K562 (cell line): ENCODE results near the gene PATJ. TPM values are rescaled to one million over a fixed set of nuclear protein-coding genes. Genes with fewer than 3 reads are reported as not detected.

Source experiments
- MYC ChIP-seq, 2 experiments: fragments of 250-450 bp in 1 of 2; sonication (Bioruptor Pico) in 1 of 2; IDR thresholded peaks; 2 replicates each; pipeline versions ENCODE4 v1.5.1 to v1.6.1; 2012 to 2021; ENCODE audit warnings: low read depth in 2 of 2, borderline replicate concordance in 1 of 2, improper control_type of control experiment in 1 of 2, low read length in 1 of 2, mild to moderate bottlenecking in 1 of 2, moderate library complexity in 1 of 2
- RAD21 ChIP-seq, 2 experiments: fragments of 250-450 bp in 1 of 2; fragments of 450-650 bp in 1 of 2; sonication (Bioruptor Pico) in 1 of 2; formaldehyde crosslinking in 1 of 2; IDR thresholded peaks in 1 of 2; conservative IDR thresholded peaks in 1 of 2; 2 replicates each; pipeline versions ENCODE4 v1.4.0 to v1.8.0; 2020 to 2022; ENCODE audit warnings: mild to moderate bottlenecking in 2 of 2, moderate library complexity in 1 of 2
- RBM17 ChIP-seq: fragments of 200-400 bp; formaldehyde crosslinking; IDR thresholded peaks from 2 replicates; pipeline ENCODE4 v1.6.1; 2017; ENCODE audit warnings: low read depth, mild to moderate bottlenecking, low read length, borderline replicate concordance
- ZNF384 ChIP-seq: IDR thresholded peaks from 2 replicates; pipeline ENCODE4 v1.6.1; 2012; ENCODE audit warnings: low read depth, low read length, improper control_type of control experiment
- ZNF707 ChIP-seq: fragments of 250-450 bp; sonication (Bioruptor Pico); conservative IDR thresholded peaks from 2 replicates; pipeline ENCODE4 v1.8.0; 2022; ENCODE audit warnings: inconsistent platforms, mild to moderate bottlenecking, moderate library complexity
- polyA plus RNA-seq, 8 experiments: library from polyadenylated mRNA; depleted of rRNA in 4 of 8; stranded (reverse) in 5 of 8; unstranded in 3 of 8; fragments of >200 nt; fragmentation: Nextera tagmentation in 2 of 8; fragmentation: Illumina TruSeq in 1 of 8; extraction: Ambion mirVana in 2 of 8; extraction: Trizol in 1 of 8; gene quantifications; 2 replicates each; pipeline versions ENCODE4 v1.2.1 to v1.2.3, GENCODE V29; 2011 to 2014; ENCODE audit warnings: inconsistent platforms in 1 of 8, missing spikeins in 1 of 8
- total RNA-seq, 7 experiments: library from RNA; depleted of rRNA in 6 of 7; stranded (reverse); fragments of >200 nt in 6 of 7; fragmentation: Illumina TruSeq in 2 of 7; extraction: Trizol in 2 of 7; gene quantifications; 2 replicates each; pipeline versions ENCODE4 v1.2.1 to v1.2.3, GENCODE V29; 2011 to 2021; ENCODE audit warnings: low replicate concordance in 1 of 7
- TF ChIP-seq, protein P1 (sequence below): fragments of 200-600 bp; sonication (generic); IDR thresholded peaks from one replicate; pipeline ENCODE4 v1.6.1; 2012; ENCODE audit warnings: mild to moderate bottlenecking, low read depth, low read length, inconsistent platforms
- TF ChIP-seq, protein P2 (sequence below): fragments of 450-650 bp; IDR thresholded peaks from 2 replicates; pipeline ENCODE4 v1.6.1; 2014; ENCODE audit warnings: low read depth, mild to moderate bottlenecking, moderate library complexity, borderline replicate concordance
- TF ChIP-seq, protein P3 (sequence below): fragments of 250-450 bp; sonication (Bioruptor Pico); IDR thresholded peaks from 2 replicates; pipeline ENCODE4 v1.5.1; 2021; ENCODE audit warnings: mild to moderate bottlenecking
- TF ChIP-seq, protein P4 (sequence below): fragments of 450-650 bp; formaldehyde crosslinking; conservative IDR thresholded peaks from 2 replicates; pipeline ENCODE4 v1.4.0; 2022; ENCODE audit warnings: mild to moderate bottlenecking, missing genetic modification characterization

PATJ gene
- total and polyA plus RNA-seq, 9 of the 15 experiments (the other 6 are each of a cell fraction or from before 2014, with no cell fraction given) = 0.22 TPM; not detected in 8

DNA sequence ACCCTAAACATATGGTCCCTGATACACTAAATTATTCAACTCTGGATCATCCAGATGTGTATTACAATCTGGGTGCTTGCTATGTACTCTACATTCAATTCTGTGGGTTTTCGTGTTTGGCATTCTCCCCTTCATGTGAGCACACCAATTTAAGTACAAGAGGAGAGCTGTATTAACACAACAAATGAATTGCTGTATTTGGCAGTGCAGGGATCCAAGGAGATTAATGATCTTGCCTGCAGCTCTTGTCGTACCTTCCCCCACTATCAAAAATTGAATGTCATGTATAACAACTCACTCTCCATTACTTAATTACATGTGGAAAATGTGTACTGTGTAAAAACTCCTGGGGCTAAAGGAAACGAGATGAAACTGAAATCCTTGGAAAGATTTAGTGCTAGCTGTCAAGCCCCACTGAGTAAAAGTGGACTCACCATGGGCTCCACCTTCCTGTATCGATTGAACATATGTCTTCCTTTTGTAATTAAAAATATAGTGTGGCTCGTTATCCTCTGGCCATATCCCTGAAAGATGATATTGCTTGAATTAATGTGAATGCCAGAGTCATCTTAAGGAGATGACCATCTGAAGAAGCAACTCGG, 280.2 kb downstream of the PATJ start (continued):
- TF ChIP-seq, protein P1, sequence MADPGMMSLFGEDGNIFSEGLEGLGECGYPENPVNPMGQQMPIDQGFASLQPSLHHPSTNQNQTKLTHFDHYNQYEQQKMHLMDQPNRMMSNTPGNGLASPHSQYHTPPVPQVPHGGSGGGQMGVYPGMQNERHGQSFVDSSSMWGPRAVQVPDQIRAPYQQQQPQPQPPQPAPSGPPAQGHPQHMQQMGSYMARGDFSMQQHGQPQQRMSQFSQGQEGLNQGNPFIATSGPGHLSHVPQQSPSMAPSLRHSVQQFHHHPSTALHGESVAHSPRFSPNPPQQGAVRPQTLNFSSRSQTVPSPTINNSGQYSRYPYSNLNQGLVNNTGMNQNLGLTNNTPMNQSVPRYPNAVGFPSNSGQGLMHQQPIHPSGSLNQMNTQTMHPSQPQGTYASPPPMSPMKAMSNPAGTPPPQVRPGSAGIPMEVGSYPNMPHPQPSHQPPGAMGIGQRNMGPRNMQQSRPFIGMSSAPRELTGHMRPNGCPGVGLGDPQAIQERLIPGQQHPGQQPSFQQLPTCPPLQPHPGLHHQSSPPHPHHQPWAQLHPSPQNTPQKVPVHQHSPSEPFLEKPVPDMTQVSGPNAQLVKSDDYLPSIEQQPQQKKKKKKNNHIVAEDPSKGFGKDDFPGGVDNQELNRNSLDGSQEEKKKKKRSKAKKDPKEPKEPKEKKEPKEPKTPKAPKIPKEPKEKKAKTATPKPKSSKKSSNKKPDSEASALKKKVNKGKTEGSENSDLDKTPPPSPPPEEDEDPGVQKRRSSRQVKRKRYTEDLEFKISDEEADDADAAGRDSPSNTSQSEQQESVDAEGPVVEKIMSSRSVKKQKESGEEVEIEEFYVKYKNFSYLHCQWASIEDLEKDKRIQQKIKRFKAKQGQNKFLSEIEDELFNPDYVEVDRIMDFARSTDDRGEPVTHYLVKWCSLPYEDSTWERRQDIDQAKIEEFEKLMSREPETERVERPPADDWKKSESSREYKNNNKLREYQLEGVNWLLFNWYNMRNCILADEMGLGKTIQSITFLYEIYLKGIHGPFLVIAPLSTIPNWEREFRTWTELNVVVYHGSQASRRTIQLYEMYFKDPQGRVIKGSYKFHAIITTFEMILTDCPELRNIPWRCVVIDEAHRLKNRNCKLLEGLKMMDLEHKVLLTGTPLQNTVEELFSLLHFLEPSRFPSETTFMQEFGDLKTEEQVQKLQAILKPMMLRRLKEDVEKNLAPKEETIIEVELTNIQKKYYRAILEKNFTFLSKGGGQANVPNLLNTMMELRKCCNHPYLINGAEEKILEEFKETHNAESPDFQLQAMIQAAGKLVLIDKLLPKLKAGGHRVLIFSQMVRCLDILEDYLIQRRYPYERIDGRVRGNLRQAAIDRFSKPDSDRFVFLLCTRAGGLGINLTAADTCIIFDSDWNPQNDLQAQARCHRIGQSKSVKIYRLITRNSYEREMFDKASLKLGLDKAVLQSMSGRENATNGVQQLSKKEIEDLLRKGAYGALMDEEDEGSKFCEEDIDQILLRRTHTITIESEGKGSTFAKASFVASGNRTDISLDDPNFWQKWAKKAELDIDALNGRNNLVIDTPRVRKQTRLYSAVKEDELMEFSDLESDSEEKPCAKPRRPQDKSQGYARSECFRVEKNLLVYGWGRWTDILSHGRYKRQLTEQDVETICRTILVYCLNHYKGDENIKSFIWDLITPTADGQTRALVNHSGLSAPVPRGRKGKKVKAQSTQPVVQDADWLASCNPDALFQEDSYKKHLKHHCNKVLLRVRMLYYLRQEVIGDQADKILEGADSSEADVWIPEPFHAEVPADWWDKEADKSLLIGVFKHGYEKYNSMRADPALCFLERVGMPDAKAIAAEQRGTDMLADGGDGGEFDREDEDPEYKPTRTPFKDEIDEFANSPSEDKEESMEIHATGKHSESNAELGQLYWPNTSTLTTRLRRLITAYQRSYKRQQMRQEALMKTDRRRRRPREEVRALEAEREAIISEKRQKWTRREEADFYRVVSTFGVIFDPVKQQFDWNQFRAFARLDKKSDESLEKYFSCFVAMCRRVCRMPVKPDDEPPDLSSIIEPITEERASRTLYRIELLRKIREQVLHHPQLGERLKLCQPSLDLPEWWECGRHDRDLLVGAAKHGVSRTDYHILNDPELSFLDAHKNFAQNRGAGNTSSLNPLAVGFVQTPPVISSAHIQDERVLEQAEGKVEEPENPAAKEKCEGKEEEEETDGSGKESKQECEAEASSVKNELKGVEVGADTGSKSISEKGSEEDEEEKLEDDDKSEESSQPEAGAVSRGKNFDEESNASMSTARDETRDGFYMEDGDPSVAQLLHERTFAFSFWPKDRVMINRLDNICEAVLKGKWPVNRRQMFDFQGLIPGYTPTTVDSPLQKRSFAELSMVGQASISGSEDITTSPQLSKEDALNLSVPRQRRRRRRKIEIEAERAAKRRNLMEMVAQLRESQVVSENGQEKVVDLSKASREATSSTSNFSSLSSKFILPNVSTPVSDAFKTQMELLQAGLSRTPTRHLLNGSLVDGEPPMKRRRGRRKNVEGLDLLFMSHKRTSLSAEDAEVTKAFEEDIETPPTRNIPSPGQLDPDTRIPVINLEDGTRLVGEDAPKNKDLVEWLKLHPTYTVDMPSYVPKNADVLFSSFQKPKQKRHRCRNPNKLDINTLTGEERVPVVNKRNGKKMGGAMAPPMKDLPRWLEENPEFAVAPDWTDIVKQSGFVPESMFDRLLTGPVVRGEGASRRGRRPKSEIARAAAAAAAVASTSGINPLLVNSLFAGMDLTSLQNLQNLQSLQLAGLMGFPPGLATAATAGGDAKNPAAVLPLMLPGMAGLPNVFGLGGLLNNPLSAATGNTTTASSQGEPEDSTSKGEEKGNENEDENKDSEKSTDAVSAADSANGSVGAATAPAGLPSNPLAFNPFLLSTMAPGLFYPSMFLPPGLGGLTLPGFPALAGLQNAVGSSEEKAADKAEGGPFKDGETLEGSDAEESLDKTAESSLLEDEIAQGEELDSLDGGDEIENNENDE = no peak
- TF ChIP-seq ZNF384 (no peak), ZNF707 (CRISPR knock-in tag) (no peak), RAD21 (CRISPR knock-in tag; conservative IDR thresholded peaks at IDR 0.05 in 1 of 2, IDR thresholded peaks at IDR 0.05 in 1 of 2) (no peak), MYC (IDR thresholded peaks at IDR 0.05; ENCODE audit: low read depth, low read length) (no peak), MYC (CRISPR knock-in tag; IDR thresholded peaks at IDR 0.05; ENCODE audit: borderline replicate concordance, low read depth) (no peak), RBM17 (no peak)
- TF ChIP-seq, protein P2, sequence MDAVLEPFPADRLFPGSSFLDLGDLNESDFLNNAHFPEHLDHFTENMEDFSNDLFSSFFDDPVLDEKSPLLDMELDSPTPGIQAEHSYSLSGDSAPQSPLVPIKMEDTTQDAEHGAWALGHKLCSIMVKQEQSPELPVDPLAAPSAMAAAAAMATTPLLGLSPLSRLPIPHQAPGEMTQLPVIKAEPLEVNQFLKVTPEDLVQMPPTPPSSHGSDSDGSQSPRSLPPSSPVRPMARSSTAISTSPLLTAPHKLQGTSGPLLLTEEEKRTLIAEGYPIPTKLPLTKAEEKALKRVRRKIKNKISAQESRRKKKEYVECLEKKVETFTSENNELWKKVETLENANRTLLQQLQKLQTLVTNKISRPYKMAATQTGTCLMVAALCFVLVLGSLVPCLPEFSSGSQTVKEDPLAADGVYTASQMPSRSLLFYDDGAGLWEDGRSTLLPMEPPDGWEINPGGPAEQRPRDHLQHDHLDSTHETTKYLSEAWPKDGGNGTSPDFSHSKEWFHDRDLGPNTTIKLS = no peak
- TF ChIP-seq, protein P3, sequence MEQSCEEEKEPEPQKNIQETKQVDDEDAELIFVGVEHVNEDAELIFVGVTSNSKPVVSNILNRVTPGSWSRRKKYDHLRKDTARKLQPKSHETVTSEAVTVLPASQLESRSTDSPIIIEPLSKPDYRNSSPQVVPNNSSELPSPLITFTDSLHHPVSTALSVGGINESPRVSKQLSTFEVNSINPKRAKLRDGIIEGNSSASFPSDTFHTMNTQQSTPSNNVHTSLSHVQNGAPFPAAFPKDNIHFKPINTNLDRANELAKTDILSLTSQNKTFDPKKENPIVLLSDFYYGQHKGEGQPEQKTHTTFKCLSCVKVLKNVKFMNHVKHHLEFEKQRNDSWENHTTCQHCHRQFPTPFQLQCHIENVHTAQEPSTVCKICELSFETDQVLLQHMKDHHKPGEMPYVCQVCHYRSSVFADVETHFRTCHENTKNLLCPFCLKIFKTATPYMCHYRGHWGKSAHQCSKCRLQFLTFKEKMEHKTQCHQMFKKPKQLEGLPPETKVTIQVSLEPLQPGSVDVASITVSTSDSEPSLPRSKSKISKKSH = no peak
- TF ChIP-seq, protein P4, sequence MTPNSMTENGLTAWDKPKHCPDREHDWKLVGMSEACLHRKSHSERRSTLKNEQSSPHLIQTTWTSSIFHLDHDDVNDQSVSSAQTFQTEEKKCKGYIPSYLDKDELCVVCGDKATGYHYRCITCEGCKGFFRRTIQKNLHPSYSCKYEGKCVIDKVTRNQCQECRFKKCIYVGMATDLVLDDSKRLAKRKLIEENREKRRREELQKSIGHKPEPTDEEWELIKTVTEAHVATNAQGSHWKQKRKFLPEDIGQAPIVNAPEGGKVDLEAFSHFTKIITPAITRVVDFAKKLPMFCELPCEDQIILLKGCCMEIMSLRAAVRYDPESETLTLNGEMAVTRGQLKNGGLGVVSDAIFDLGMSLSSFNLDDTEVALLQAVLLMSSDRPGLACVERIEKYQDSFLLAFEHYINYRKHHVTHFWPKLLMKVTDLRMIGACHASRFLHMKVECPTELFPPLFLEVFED (CRISPR knock-in tag) = no peak
